Sigmoid colon (tissue), 4 donors: ENCODE data around the gene GDF15.

Source experiments
- POLR2A ChIP-seq, 2 donors: fragments of 450-650 bp; IDR thresholded peaks; one replicate each; pipeline ENCODE4 v1.6.1; 2016; ENCODE audit warnings: antibody characterized with exemption in 2 of 2, mild to moderate bottlenecking in 2 of 2, moderate library complexity in 2 of 2
- POLR2AphosphoS5 ChIP-seq, 4 donors: sonication (generic); formaldehyde crosslinking; IDR thresholded peaks; one replicate each; pipeline ENCODE4 v1.6.1; 2017; ENCODE audit warnings: antibody characterized with exemption in 4 of 4
- TF ChIP-seq, protein P1 (sequence below), 4 experiments: fragments of 450-650 bp in 3 of 4; fragments of 200-600 bp in 1 of 4; IDR thresholded peaks; one replicate each; pipeline ENCODE4 v1.5.1; 2016 to 2019; ENCODE audit warnings: antibody characterized with exemption in 4 of 4, mild to moderate bottlenecking in 3 of 4, moderate library complexity in 2 of 4

DNA sequence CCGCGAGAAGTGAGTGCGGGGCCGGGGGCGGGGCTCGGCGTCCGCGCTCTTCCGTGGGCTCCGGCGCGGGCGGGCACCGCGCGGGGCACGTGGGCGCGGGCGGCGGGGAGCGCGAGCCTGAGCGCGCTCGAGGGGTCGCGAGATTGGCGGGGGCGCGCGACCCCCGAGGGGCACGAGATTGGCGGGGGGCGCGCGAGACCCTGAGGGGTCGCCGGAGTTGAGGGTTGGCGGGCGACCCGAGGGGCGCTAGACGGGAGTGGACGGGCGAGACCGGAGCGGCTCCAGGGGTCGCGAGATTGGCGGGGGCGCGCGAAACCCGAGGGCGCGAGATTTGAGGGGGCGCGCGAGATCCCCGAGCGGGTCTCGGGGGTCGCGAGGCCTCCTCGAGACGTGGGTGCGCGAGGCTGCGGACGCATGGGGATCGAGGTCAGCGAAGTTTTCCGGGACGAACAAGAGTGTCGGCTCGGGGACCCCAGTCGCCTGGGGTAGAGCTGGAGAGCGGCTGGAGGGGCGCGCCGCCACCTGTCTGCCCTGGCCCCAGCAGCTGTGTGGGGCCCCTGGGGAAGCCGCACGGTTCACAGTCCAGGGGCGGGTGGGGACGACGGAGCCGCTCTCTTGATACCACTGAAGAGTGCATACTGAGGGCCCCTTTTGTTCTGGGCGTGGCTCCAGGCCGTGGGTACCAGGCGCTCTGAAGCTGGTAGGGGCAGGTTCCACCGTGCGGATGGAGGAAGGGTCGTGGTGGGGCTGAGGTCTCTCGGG, 33.9 kb downstream of the GDF15 start:
- TF ChIP-seq, protein P1, sequence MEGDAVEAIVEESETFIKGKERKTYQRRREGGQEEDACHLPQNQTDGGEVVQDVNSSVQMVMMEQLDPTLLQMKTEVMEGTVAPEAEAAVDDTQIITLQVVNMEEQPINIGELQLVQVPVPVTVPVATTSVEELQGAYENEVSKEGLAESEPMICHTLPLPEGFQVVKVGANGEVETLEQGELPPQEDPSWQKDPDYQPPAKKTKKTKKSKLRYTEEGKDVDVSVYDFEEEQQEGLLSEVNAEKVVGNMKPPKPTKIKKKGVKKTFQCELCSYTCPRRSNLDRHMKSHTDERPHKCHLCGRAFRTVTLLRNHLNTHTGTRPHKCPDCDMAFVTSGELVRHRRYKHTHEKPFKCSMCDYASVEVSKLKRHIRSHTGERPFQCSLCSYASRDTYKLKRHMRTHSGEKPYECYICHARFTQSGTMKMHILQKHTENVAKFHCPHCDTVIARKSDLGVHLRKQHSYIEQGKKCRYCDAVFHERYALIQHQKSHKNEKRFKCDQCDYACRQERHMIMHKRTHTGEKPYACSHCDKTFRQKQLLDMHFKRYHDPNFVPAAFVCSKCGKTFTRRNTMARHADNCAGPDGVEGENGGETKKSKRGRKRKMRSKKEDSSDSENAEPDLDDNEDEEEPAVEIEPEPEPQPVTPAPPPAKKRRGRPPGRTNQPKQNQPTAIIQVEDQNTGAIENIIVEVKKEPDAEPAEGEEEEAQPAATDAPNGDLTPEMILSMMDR (IDR thresholded peaks at IDR 0.05): no peak
- TF ChIP-seq POLR2A (IDR thresholded peaks at IDR 0.05): no peak
- no peak for TF ChIP-seq POLR2AphosphoS5 (IDR thresholded peaks at IDR 0.05)
